HG02642 (cell line): Measurements from ENCODE around the gene SLC15A3.

ENCODE experiments used
- ATAC-seq: cut with Tn5 transposase; IDR thresholded peaks from one replicate; pipeline ENCODE4 v1.9.1; 2021; ENCODE audit warnings: mild to moderate bottlenecking; ENCODE audit not compliant: unreplicated experiment, poor library complexity

The SLC15A3 gene

GRCh38 chr11:60899046-60899936 is 52.7 kb downstream of the SLC15A3 start:
- ATAC-seq = no peak

DNA sequence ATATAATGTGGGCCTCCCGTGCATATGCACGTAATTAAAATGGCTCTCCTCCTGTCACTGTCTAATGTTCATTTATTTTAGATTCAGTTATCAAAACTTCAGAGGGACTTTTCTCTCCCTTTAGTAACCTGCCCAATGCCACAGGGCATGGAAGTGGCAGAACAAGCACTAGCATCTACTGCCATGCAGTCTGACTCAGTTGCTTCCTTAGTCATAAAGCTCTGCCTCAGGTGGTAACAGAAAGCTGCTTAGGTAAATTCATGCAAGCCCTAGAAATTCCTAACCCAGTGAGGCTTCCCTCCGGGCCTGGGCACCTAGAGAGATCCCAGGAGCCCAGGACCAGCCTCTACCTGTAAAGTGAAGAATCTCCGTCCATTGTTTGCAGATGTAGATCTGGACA is 54.5 kb downstream of the SLC15A3 start:
- no peak for ATAC-seq

- ATAC-seq = no peak
Observed at GRCh38 chr11:60895687-60896086, 56.3 kb downstream of the SLC15A3 start.

- ATAC-seq = no peak
Observed at GRCh38 chr11:60891103-60891741, 60.8 kb downstream of the SLC15A3 start.

- ATAC-seq = no peak
Observed at GRCh38 chr11:60890696-60891095, 61.3 kb downstream of the SLC15A3 start.

- ATAC-seq = no peak
Observed at GRCh38 chr11:60889869-60890311, 62.1 kb downstream of the SLC15A3 start.

DNA sequence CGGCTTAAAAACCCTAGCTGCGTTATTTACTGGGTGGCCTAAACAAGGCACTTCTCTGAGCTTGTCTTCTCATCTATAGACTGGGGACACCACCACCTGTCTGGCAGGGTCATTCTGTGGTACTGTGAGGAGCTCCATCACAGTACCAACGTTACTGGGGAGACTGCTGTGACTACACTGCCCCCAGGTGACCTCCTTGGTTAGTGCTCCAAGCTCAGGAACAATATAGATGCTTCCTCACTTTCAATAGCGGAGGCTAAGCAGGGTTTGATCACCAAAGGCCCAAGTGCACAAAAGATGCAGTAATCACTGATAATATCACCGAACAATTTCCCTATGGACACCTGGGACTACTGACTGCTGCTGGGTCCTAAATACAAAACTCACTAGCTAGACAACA is 64.4 kb downstream of the SLC15A3 start:
- no peak for ATAC-seq
